ENCODE measurements around the gene FOXP1. TPM values are rescaled to one million over a fixed set of nuclear protein-coding genes. Genes with fewer than 3 reads are reported as not detected.
A peak's percentile ranks its signal among the peaks of the same experiment; 100 is the strongest.

Gene FOXP1
- total RNA-seq, 2 experiments from 2014 or later: 120 to 122 TPM

DNA sequence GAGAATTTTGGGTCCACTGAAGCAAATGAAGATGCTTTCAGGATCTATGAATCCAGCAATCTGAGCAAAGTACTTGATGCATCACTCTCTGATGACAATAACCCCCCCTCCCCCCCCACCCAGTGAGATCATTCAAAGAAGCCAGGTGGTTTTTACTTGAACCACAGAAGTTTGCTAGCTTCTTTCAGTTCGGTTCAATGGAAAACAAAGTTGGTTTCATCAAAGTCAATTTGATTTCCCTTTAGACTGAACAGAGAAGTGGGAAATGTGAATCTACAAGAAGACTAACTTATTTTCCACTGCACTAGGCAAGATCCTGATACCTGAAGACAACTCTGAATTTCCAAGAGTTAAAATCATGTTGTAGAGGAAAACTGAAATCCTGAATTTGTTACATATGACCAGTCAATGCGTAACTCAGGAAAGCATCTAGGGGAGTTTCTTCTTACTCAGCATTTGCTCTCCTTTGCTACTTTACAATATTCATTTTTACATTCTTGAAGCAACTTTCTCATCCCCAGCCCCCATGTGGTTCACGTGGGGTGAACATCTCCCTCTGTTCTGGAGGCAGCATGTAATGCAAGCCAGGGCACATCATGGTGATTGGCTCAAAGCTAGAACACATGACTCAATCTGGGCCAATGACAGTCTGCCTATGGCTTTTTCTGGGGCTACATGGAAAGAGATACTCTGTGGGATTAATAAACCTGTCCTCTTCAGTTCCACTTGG is 572.6 kb downstream of the FOXP1 start:
- DNase-seq (peak; percentile 74), ATAC-seq (peak; percentile 86)
- ChIA-PET CTCF (interaction anchor here (0.6 to 2.1 kb wide), 6 partner anchors 13 to 460 kb away, joined by 3 to 10 read pairs (median 4); no protein-coding TSS in a partner anchor), POLR2A (interaction anchor here (0.6 to 2.1 kb wide), 4 partner anchors 50 to 523 kb away, joined by 3 to 8 read pairs (median 4); no protein-coding TSS in a partner anchor)
- Mint-ChIP-seq H3K27ac (peak overlapping the region; percentile 97), H3K4me1 (ENCODE audit: low read depth) (peaks cover 68% of the 10 kb centered on the region), H3K4me3 (peak overlapping the region; percentile 68), H3K9me3 (ENCODE audit: insufficient read depth) (no peaks in the 10 kb centered on the region), H3K27me3 (ENCODE audit: low read depth) (no peaks in the 10 kb centered on the region), H3K36me3 (ENCODE audit: low read depth) (peaks cover 60% of the 10 kb centered on the region)

DNA sequence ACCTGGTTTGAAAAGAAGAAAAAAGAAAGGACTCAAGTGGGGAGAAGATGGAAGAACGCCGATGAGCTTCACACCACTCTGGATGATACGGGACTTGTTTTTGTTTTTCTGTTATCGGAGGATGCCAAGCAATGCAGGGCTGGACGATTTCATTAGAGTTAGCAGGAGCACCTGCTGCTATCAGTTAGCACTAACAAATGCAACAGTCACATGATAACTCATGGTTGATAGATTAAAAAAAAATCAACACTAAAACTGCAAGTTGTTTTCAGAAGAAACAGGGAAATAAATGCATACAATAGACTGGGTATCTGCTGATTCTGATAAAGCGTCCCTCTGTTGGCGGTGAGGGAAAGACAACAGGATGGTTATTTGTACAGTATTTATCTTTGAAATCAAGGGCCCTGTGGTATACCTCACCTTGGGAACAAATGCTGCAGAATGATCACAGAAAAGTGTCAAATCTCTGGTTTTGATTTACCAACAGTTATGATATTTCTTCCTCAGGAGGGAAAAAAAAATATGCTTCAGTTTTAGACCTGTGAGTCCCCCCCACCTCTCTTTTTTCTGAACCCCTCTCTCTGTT is 575.1 kb downstream of the FOXP1 start:
- DNase-seq: no peak
- Mint-ChIP-seq H3K27me3 (ENCODE audit: low read depth) (no peaks in the 10 kb centered on the region), H3K4me1 (ENCODE audit: low read depth) (peaks cover 61% of the 10 kb centered on the region), H3K36me3 (ENCODE audit: low read depth) (peaks cover 38% of the 10 kb centered on the region), H3K4me3 (no peak overlapping the region), H3K9me3 (ENCODE audit: insufficient read depth) (no peaks in the 10 kb centered on the region), H3K27ac (peak overlapping the region; percentile 39)
- ChIA-PET POLR2A (interaction anchor here (0.6 to 1.1 kb wide), 2 partner anchors 18 to 48 kb away, joined by 3 read pairs; no protein-coding TSS in a partner anchor), CTCF (interaction anchor here (0.7 to 1.3 kb wide), 5 partner anchors 18 to 294 kb away, joined by 3 to 5 read pairs (median 4); no protein-coding TSS in a partner anchor)
- ATAC-seq: no peak

DNA sequence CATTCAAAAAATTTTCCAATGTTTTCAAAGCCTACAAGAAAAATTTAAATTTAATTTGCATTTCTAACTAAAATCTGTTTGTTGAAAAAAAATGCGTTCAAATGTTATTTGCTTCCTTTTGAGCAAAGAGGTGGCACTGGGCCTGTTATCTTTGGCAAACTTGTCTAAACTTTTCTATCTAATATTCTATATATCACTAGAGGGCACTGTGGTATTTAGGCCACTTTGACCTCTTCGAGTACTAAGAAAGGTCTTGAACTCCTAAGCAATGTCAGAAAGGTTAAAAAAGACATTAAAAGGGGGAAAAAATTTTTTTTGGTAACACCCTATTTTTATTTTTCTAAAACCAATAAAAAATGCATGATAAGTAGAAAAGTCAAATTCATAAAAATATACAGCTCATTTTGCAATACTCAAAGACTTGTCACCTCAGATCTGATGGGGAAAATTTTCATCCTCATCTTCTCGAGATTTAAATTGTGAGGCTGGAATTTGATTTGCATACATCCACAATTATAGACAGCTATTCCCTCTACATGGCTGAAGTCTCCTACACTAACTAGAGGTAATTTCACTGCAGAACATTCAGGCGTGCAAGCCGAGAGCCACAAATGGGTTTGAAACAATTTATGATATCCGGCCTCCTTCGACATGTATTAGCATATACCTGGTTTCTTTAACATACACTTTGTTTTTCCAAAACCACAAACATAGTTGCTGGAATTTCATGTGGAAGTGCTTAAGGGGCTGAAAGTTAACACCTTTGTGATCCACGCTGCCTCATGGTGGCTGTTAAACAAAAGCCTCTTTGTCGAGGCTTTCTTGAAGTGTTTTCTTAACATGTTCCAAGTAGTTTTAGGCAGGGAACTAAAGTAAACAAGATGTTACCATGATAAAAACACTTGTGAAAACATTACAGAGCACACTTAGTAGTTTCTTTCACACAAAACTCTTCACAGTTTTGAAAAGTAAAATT is 576.4 kb downstream of the FOXP1 start:
- DNase-seq (no peak), ATAC-seq (no peak)
- peaks cover 33% of the 10 kb centered on the region for H3K36me3 Mint-ChIP-seq (ENCODE audit: low read depth)
- CTCF ChIA-PET: interaction anchor here (0.7 to 3.3 kb wide), 17 partner anchors 9 to 487 kb away, joined by 3 to 22 read pairs (median 3); no protein-coding TSS in a partner anchor
- H3K4me1 Mint-ChIP-seq (ENCODE audit: low read depth): peaks cover 56% of the 10 kb centered on the region
- POLR2A ChIA-PET: interaction anchor here (0.8 to 0.9 kb wide), 2 partner anchors 23 to 64 kb away, joined by 3 to 4 read pairs; no protein-coding TSS in a partner anchor
- no peak overlapping the region for H3K4me3 Mint-ChIP-seq
- no peaks in the 10 kb centered on the region for H3K9me3 Mint-ChIP-seq (ENCODE audit: insufficient read depth)
- H3K27me3 Mint-ChIP-seq (ENCODE audit: low read depth): no peaks in the 10 kb centered on the region
- no peak overlapping the region for H3K27ac Mint-ChIP-seq

- Mint-ChIP-seq H3K36me3 (ENCODE audit: low read depth) (peaks cover 32% of the 10 kb centered on the region), H3K9me3 (ENCODE audit: insufficient read depth) (no peaks in the 10 kb centered on the region), H3K4me3 (no peak overlapping the region), H3K27me3 (ENCODE audit: low read depth) (no peaks in the 10 kb centered on the region), H3K4me1 (ENCODE audit: low read depth) (peaks cover 53% of the 10 kb centered on the region), H3K27ac (no peak overlapping the region)
- ATAC-seq (no peak), DNase-seq (no peak)
- POLR2A ChIA-PET: no interaction called here
- CTCF ChIA-PET: interaction anchor here (1.1 to 3.3 kb wide), 9 partner anchors 10 to 455 kb away, joined by 3 to 22 read pairs (median 7); no protein-coding TSS in a partner anchor
These were observed 577.7 kb downstream of the FOXP1 start for GRCh38 chr3:71005702-71006321.

DNA sequence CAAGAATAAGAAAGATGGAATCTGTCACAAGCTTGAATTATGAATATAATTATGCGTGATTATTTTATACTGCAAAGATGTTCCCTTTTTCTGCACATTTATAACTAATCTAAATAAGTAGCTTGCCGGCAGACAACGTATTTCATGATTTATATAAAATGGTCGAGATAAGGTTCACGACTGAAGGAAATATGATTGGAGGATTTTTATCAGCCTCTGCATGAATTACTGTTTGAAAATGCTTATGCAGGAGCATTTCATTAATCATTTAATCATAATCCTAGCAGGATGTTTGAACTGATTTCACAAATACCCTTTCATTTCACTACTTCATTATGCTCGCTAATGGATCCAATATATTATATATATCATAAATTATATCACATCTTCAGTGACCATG is 580.0 kb downstream of the FOXP1 start:
- H3K36me3 Mint-ChIP-seq (ENCODE audit: low read depth): peaks cover 36% of the 10 kb centered on the region
- no peak for DNase-seq
- no peak overlapping the region for H3K4me3 Mint-ChIP-seq
- H3K27me3 Mint-ChIP-seq (ENCODE audit: low read depth): no peaks in the 10 kb centered on the region
- ChIA-PET CTCF (interaction anchor here (0.6 to 1.4 kb wide), 3 partner anchors 18 to 67 kb away, joined by 3 read pairs; no protein-coding TSS in a partner anchor), POLR2A (no interaction called here)
- peaks cover 41% of the 10 kb centered on the region for H3K4me1 Mint-ChIP-seq (ENCODE audit: low read depth)
- no peaks in the 10 kb centered on the region for H3K9me3 Mint-ChIP-seq (ENCODE audit: insufficient read depth)
- no peak overlapping the region for H3K27ac Mint-ChIP-seq
- no peak for ATAC-seq

DNA sequence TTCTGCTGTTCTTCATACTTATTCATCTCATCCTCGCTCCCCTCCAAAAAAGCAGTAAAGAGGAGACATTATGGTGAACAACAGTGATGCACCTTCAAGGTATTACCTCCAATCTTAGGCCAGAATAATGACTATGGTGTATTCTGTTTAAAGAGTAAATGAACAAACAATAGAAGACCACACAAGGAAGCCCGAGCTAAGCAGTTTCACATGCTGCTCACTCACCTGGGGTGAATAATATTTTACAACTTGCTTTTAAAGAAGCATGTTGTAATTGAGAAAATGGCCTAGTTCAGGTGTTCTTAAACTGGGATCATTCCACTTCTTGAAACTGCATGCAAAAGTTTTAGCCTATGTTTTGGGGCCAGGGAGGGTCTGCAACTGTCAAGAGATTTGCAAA is 581.2 kb downstream of the FOXP1 start:
- POLR2A ChIA-PET: interaction anchor here (0.9 kb wide), 1 partner anchor 9 kb away, joined by 3 read pairs; no protein-coding TSS in a partner anchor
- ATAC-seq (no peak), DNase-seq (no peak)
- Mint-ChIP-seq H3K27ac (peak overlapping the region; percentile 26), H3K36me3 (ENCODE audit: low read depth) (peaks cover 38% of the 10 kb centered on the region), H3K4me3 (no peak overlapping the region), H3K9me3 (ENCODE audit: insufficient read depth) (no peaks in the 10 kb centered on the region), H3K27me3 (ENCODE audit: low read depth) (no peaks in the 10 kb centered on the region), H3K4me1 (ENCODE audit: low read depth) (peaks cover 29% of the 10 kb centered on the region)
- CTCF ChIA-PET: interaction anchor here (1.0 kb wide), 1 partner anchor 20 kb away, joined by 3 read pairs; no protein-coding TSS in a partner anchor

- Mint-ChIP-seq H3K9me3 (ENCODE audit: insufficient read depth) (no peaks in the 10 kb centered on the region), H3K27ac (no peak overlapping the region), H3K27me3 (ENCODE audit: low read depth) (no peaks in the 10 kb centered on the region), H3K36me3 (ENCODE audit: low read depth) (peaks cover 45% of the 10 kb centered on the region), H3K4me1 (ENCODE audit: low read depth) (peaks cover 22% of the 10 kb centered on the region), H3K4me3 (no peak overlapping the region)
- ChIA-PET POLR2A (interaction anchor here (0.9 kb wide), 1 partner anchor 8 kb away, joined by 3 read pairs; no protein-coding TSS in a partner anchor), CTCF (no interaction called here)
- no peak for DNase-seq
- ATAC-seq: no peak
These were observed 582.2 kb downstream of the FOXP1 start for GRCh38 chr3:71001303-71001830.

- H3K4me1 Mint-ChIP-seq (ENCODE audit: low read depth): peaks cover 21% of the 10 kb centered on the region
- POLR2A ChIA-PET: no interaction called here
- no peak overlapping the region for H3K4me3 Mint-ChIP-seq
- H3K9me3 Mint-ChIP-seq (ENCODE audit: insufficient read depth): no peaks in the 10 kb centered on the region
- H3K27ac Mint-ChIP-seq: no peak overlapping the region
- CTCF ChIA-PET: no interaction called here
- DNase-seq (no peak), ATAC-seq (no peak)
- peaks cover 48% of the 10 kb centered on the region for H3K36me3 Mint-ChIP-seq (ENCODE audit: low read depth)
- H3K27me3 Mint-ChIP-seq (ENCODE audit: low read depth): no peaks in the 10 kb centered on the region
These were observed 583.0 kb downstream of the FOXP1 start for GRCh38 chr3:71000483-71000882.

- H3K4me1 Mint-ChIP-seq (ENCODE audit: low read depth): peaks cover 21% of the 10 kb centered on the region
- no peak overlapping the region for H3K27ac Mint-ChIP-seq
- no peaks in the 10 kb centered on the region for H3K9me3 Mint-ChIP-seq (ENCODE audit: insufficient read depth)
- DNase-seq (no peak), ATAC-seq (no peak)
- H3K4me3 Mint-ChIP-seq: no peak overlapping the region
- ChIA-PET CTCF (no interaction called here), POLR2A (no interaction called here)
- H3K27me3 Mint-ChIP-seq (ENCODE audit: low read depth): no peaks in the 10 kb centered on the region
- H3K36me3 Mint-ChIP-seq (ENCODE audit: low read depth): peaks cover 55% of the 10 kb centered on the region
These were observed 583.8 kb downstream of the FOXP1 start for GRCh38 chr3:70999730-71000129.

- Mint-ChIP-seq H3K36me3 (ENCODE audit: low read depth) (peaks cover 75% of the 10 kb centered on the region), H3K9me3 (ENCODE audit: insufficient read depth) (no peaks in the 10 kb centered on the region), H3K27me3 (ENCODE audit: low read depth) (no peaks in the 10 kb centered on the region), H3K4me3 (no peak overlapping the region), H3K27ac (no peak overlapping the region), H3K4me1 (ENCODE audit: low read depth) (peaks cover 19% of the 10 kb centered on the region)
- POLR2A ChIA-PET: interaction anchor here (0.6 kb wide), 1 partner anchor 13 kb away, joined by 3 read pairs; no protein-coding TSS in a partner anchor
- DNase-seq: no peak
- no peak for ATAC-seq
- CTCF ChIA-PET: interaction anchor here (2.3 kb wide), 1 partner anchor 10 kb away, joined by 11 read pairs; no protein-coding TSS in a partner anchor
These were observed 587.4 kb downstream of the FOXP1 start for GRCh38 chr3:70996082-70996481.

GRCh38 chr3:70994644-70995043 is 588.9 kb downstream of the FOXP1 start:
- no peak overlapping the region for H3K4me3 Mint-ChIP-seq
- peaks cover 24% of the 10 kb centered on the region for H3K4me1 Mint-ChIP-seq (ENCODE audit: low read depth)
- ChIA-PET CTCF (no interaction called here), POLR2A (no interaction called here)
- DNase-seq (no peak), ATAC-seq (no peak)
- H3K36me3 Mint-ChIP-seq (ENCODE audit: low read depth): peaks cover 80% of the 10 kb centered on the region
- H3K9me3 Mint-ChIP-seq (ENCODE audit: insufficient read depth): no peaks in the 10 kb centered on the region
- H3K27ac Mint-ChIP-seq: peak overlapping the region; percentile 20
- no peaks in the 10 kb centered on the region for H3K27me3 Mint-ChIP-seq (ENCODE audit: low read depth)
